Kidney epithelial cell (primary cell): ENCODE data around the gene RMND1. TPM values are rescaled to one million over a fixed set of nuclear protein-coding genes. Genes with fewer than 3 reads are reported as not detected.

Source experiments
- DNase-seq: peaks from one replicate; pipeline ENCODE4 v3.0.0-alpha.2; 2010; ENCODE audit warnings: low read depth
- H3K27me3 ChIP-seq: 2 replicates; pipeline ENCODE4 v1.6.0; 2011; ENCODE audit warnings: low read length; ENCODE audit not compliant: control insufficient read depth, insufficient read depth
- H3K36me3 ChIP-seq: 2 replicates; pipeline ENCODE4 v1.5.1; 2011; ENCODE audit warnings: low read length; ENCODE audit not compliant: control insufficient read depth, insufficient read depth
- H3K4me3 ChIP-seq: 2 replicates; pipeline ENCODE4 v1.5.1; 2011; ENCODE audit warnings: low read depth, mild to moderate bottlenecking, control low read depth, low read length
- total RNA-seq: library from RNA; depleted of rRNA; stranded (reverse); fragments of >200 nt; gene quantifications from 2 replicates; pipeline ENCODE4 v1.2.3, GENCODE V29; 2015
- TF ChIP-seq, protein P1 (sequence below): IDR thresholded peaks from 2 replicates; pipeline ENCODE4 v1.5.1; 2011; ENCODE audit warnings: mild to moderate bottlenecking, moderate library complexity, low read length, control low read depth, inconsistent platforms; ENCODE audit not compliant: insufficient read depth, poor library complexity, severe bottlenecking

The RMND1 gene
- total RNA-seq, 1 donor from 2014 or later, result 59.8 TPM

DNA sequence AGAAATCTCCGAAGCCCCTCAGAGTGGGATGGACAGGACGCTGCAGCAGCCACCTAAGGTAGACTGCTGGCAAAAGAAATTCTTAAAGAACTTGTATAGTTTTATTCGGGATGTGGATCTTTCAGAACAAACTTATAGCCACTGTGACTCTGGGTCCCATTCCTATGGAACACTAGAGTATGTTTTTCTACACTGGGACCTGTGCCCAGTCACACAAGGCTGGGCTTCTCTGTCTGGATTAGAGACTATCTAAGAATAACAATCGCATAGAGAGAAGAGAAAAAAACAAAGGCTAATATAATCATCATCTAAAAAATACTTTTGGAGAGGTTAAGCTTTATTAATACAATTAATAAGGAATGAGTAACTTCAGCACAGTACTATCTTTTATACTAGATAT lies 28.9 kb downstream of the RMND1 start:
- H3K36me3 ChIP-seq, result peaks cover 2% of the 10 kb centered on the region
- no peak overlapping the region for H3K4me3 ChIP-seq
- no peak for DNase-seq
- TF ChIP-seq, protein P1, sequence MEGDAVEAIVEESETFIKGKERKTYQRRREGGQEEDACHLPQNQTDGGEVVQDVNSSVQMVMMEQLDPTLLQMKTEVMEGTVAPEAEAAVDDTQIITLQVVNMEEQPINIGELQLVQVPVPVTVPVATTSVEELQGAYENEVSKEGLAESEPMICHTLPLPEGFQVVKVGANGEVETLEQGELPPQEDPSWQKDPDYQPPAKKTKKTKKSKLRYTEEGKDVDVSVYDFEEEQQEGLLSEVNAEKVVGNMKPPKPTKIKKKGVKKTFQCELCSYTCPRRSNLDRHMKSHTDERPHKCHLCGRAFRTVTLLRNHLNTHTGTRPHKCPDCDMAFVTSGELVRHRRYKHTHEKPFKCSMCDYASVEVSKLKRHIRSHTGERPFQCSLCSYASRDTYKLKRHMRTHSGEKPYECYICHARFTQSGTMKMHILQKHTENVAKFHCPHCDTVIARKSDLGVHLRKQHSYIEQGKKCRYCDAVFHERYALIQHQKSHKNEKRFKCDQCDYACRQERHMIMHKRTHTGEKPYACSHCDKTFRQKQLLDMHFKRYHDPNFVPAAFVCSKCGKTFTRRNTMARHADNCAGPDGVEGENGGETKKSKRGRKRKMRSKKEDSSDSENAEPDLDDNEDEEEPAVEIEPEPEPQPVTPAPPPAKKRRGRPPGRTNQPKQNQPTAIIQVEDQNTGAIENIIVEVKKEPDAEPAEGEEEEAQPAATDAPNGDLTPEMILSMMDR, result no peak
- H3K27me3 ChIP-seq, result no peaks in the 10 kb centered on the region

DNA sequence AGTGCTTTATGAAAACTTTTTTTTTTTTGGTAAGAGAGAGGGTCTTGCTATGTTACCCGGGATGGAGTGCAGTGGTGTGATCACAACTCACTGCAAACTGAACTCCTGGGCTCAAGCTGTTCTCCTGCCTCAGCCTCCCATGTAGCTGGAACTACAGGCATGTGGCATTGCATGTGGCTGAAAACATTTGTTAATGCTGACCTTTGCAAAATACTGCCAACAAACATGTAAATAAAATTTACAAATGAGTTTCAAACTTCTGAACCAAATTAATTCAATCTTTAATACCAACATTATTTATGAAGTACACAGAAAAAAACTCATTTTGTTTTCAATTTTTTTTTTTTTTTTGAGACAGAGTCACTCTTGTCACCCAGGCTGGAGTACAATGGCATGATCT lies 34.4 kb downstream of the RMND1 start:
- TF ChIP-seq, protein P1, result no peak
- DNase-seq, result no peak
- no peak overlapping the region for H3K4me3 ChIP-seq
- peaks cover 4% of the 10 kb centered on the region for H3K36me3 ChIP-seq
- H3K27me3 ChIP-seq, result no peaks in the 10 kb centered on the region

DNA sequence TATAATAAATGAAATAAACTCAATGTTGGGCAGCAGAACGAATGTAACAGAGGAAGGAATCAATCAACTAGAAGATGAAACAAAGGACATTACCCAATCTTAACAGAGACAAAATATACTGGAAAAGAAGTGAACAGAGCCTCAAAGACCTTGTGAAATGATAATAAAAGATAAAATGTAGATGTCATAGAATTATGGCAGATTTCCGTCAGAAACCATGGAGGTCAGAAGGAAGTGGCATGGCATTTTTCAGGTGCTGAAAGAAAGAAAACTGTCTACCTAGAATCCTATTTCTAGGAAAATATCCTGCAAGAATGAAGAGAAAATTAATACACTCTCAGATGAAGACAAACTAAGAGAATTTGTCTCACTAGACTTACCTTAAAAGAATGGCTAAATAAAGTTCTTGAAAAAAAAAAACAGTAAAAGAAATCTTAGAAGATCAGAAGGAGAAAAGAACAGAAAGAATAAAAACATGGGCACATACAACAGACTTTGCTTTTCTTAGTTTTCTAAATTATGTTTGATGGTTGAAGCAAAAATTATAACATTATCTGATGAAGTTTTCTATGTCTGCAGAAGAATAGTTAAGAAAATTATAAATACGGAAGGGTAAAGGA lies 37.2 kb downstream of the RMND1 start:
- H3K27me3 ChIP-seq, result no peaks in the 10 kb centered on the region
- no peak overlapping the region for H3K4me3 ChIP-seq
- H3K36me3 ChIP-seq, result peaks cover 6% of the 10 kb centered on the region
- no peak for DNase-seq
- TF ChIP-seq, protein P1, result no peak

DNA sequence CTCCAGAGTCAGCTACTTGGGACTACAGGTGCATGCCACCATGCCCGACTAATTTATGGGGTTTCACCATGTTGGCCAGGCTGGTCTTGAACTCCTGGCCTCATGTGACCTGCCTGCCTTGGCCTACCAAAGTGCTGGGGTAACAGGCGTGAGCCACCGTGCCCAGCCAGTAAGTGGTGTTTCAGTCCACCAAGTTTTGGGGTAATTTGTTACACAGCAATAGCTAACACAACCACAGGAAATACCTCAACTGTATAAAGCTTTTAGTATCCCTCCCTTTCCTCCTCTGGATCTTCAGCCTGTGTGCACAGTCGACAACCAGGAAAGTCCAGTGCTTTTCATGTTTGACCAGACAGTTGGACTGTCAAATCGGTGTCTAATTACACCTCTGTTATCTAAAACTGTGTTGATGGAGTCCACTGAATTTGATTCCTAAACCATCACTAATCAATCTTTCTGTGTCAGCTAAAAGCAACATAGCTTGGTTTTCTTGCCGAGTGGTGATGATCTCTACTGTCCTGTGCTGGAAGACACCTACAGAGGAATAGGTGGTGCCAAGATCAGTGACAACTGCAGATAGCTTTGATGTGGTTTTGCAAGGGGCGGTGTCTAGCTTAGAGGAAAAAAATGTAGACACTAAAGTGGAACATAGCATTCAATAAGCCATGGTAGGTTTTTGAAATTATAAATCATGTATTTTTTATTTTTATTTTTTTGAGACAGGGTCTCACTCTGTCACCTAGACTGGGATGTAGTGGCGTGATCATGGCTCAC lies 38.4 kb downstream of the RMND1 start:
- no peak for DNase-seq
- Histone ChIP-seq H3K36me3 (peaks cover 6% of the 10 kb centered on the region), H3K27me3 (no peaks in the 10 kb centered on the region), H3K4me3 (no peak overlapping the region)
- TF ChIP-seq, protein P1, result no peak

DNA sequence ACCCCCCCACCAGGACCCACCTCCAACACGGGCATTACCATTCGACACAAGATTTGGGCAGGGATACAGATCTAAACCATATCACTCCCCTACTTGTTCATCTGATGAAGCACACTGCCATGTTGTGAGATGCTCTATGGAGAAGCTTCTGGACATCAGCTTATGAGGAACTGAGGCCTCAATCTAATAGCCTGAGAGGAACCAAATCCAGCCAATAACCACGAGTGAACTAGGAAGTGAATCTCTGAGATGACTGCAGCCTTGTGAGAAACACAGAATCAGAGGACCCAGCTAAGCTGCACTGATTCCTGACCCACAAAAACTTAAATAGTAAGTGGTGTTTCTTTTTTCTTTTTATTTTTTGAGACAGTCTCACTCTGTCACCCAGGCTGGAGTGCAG lies 39.0 kb downstream of the RMND1 start:
- Histone ChIP-seq H3K27me3 (no peaks in the 10 kb centered on the region), H3K36me3 (peaks cover 7% of the 10 kb centered on the region), H3K4me3 (no peak overlapping the region)
- no peak for DNase-seq
- TF ChIP-seq, protein P1, result no peak
